Parathyroid adenoma (tissue), 2 donors: ENCODE results near the gene EWSR1.

Source experiments
- H2AFZ ChIP-seq: fragments of 300-600 bp; sonication (generic); one replicate; pipeline ENCODE4 v1.7.0; 2017; ENCODE audit warnings: antibody characterized with exemption, mild to moderate bottlenecking
- H3K27ac ChIP-seq: fragments of 300-600 bp; sonication (generic); one replicate; pipeline ENCODE4 v1.7.0; 2017
- H3K27me3 ChIP-seq: fragments of 300-600 bp; sonication (generic); one replicate; pipeline ENCODE4 v1.7.0; 2017; ENCODE audit warnings: low read length; ENCODE audit not compliant: control insufficient read depth, insufficient read depth
- H3K36me3 ChIP-seq: fragments of 300-600 bp; sonication (generic); one replicate; pipeline ENCODE4 v1.7.0; 2017; ENCODE audit warnings: low read length; ENCODE audit not compliant: control insufficient read depth, insufficient read depth
- H3K4me1 ChIP-seq: fragments of 300-600 bp; sonication (generic); one replicate; pipeline ENCODE4 v1.7.0; 2017; ENCODE audit warnings: control low read depth
- H3K4me2 ChIP-seq: fragments of 300-600 bp; sonication (generic); one replicate; pipeline ENCODE4 v1.7.0; 2017; ENCODE audit warnings: low read length
- H3K4me3 ChIP-seq: fragments of 300-600 bp; sonication (generic); one replicate; pipeline ENCODE4 v1.7.0; 2017; ENCODE audit warnings: low read depth, low read length
- H3K79me2 ChIP-seq: fragments of 300-600 bp; sonication (generic); one replicate; pipeline ENCODE4 v1.7.0; 2017; ENCODE audit warnings: control low read depth
- H3K9ac ChIP-seq: fragments of 300-600 bp; sonication (generic); one replicate; pipeline ENCODE4 v1.7.0; 2017; ENCODE audit warnings: mild to moderate bottlenecking
- H3K9me3 ChIP-seq: fragments of 300-600 bp; sonication (generic); one replicate; pipeline ENCODE4 v1.7.0; 2017; ENCODE audit warnings: low read length; ENCODE audit not compliant: control insufficient read depth
- TF ChIP-seq, protein P1 (sequence below): fragments of 300-600 bp; sonication (generic); IDR thresholded peaks from one replicate; pipeline ENCODE4 v1.7.0; 2017; ENCODE audit warnings: antibody characterized with exemption, mild to moderate bottlenecking
- donor health status: primary hyperparathyroidism.

The EWSR1 gene

DNA sequence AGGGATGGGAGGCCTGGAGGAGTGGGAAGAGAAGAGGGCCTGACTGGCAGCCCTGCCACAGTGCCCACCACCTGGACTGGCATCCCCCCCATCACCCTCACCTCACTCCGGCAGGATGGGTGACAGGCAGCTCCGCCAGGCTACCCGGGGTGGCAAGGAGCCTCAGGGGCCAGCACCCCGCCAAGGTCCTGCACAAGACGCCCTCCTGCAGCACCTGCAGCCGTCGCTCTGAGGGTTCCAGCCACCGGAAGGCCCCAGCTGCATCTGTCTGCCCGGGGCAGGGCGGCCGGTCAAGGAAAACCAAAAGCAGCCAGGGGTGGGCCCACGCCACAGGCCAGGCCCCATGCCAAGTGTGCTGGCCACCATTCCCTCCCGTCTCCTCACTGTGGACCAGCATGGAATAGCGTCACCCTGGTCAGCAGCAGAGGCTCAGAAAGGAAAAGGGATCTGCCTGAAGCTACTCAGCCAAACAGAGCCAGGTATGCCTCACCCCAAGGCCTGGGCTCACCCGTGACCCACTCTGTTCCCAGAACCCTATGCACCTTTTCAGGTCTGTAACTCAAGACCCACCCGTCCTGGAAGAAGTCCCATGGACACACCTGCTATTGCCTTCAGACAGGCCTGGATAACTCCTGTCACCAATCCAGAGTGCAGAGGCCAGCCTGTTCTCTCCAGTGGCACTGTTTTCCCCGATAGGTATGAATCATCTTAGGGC is 7.3 kb upstream of the EWSR1 start:
- Histone ChIP-seq H3K36me3 (no peaks in the 10 kb centered on the region), H3K4me1 (no peaks in the 10 kb centered on the region), H3K9me3 (no peaks in the 10 kb centered on the region), H2AFZ (no peak overlapping the region), H3K27me3 (no peaks in the 10 kb centered on the region), H3K79me2 (no peaks in the 10 kb centered on the region), H3K27ac (no peak overlapping the region), H3K4me3 (no peak overlapping the region), H3K9ac (no peak overlapping the region), H3K4me2 (no peak overlapping the region)
- TF ChIP-seq, protein P1, sequence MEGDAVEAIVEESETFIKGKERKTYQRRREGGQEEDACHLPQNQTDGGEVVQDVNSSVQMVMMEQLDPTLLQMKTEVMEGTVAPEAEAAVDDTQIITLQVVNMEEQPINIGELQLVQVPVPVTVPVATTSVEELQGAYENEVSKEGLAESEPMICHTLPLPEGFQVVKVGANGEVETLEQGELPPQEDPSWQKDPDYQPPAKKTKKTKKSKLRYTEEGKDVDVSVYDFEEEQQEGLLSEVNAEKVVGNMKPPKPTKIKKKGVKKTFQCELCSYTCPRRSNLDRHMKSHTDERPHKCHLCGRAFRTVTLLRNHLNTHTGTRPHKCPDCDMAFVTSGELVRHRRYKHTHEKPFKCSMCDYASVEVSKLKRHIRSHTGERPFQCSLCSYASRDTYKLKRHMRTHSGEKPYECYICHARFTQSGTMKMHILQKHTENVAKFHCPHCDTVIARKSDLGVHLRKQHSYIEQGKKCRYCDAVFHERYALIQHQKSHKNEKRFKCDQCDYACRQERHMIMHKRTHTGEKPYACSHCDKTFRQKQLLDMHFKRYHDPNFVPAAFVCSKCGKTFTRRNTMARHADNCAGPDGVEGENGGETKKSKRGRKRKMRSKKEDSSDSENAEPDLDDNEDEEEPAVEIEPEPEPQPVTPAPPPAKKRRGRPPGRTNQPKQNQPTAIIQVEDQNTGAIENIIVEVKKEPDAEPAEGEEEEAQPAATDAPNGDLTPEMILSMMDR = no peak

DNA sequence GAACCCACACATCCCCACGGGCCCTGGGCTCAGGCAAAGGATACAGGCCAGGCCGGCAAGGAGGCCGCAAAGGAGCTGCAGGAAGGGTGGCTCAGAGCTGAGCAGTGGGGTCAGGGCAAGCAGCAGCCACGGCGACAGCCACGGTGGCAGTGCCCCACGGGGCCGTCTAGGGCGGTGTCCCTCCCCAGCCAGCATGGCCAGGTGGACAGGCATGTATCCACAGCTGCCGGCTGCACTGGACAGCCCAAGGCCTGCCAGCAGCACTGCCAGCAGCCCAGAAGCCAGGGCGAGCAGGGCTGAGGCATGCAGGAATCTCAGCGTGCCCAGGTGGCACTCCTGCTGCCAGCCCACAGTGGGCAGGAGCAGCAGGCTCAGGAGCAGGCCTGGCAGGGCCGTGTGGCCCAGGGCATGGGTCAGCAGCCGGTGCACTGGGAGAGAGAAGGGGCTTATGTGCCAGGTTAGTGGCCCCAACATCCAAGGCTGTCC is 4.2 kb upstream of the EWSR1 start:
- Histone ChIP-seq H3K4me2 (no peak overlapping the region), H3K4me1 (peaks cover 5% of the 10 kb centered on the region), H3K9me3 (no peaks in the 10 kb centered on the region), H3K79me2 (peaks cover 6% of the 10 kb centered on the region), H3K4me3 (no peak overlapping the region), H2AFZ (no peak overlapping the region), H3K27me3 (no peaks in the 10 kb centered on the region), H3K36me3 (no peaks in the 10 kb centered on the region), H3K27ac (no peak overlapping the region), H3K9ac (no peak overlapping the region)
- TF ChIP-seq, protein P1 = no peak

DNA sequence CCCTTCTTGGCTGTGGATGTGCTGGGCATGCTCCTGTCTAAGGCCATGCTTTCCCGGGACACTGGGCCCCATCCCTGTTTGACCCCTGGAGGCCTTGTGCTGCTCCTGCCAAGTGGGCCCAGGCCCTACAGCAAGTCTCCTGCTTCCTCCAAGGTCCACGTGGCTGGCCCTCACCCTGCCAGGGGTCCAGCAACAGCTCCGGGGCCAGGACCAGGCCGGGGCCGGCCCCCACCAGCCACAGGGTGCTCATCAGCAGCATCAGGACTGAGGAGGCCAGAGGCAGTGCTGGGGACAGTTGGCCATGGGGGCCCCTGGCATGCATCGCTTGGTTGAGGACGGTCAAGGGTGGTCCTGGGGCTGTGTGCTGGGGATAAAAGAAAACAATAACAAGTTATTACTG is 2.8 kb upstream of the EWSR1 start:
- H3K9ac ChIP-seq = no peak overlapping the region
- TF ChIP-seq, protein P1 = no peak

DNA sequence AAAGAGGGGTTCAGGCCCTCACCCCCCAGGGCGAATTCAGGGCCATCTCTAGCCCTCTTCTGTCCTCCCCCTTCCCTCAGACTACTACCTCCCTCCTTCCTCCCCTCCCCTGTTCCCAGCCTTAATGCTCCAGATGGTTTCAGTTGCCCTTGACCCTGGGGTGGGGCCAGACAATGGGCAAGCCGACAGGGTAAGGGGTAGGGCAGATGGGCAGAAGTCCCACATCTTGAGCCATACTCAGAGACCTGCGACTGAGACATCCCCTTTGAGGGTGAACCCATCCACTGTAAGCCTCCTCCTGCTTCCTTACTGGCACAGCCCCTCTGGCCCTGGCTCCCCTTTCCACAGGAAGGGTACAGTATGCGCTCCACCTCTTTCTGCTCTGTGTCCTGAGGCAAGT is 2.1 kb upstream of the EWSR1 start:
- H3K36me3 ChIP-seq = no peaks in the 10 kb centered on the region
- H3K9me3 ChIP-seq = no peaks in the 10 kb centered on the region
- peaks cover 18% of the 10 kb centered on the region for H3K79me2 ChIP-seq
- no peak overlapping the region for H3K4me3 ChIP-seq
- TF ChIP-seq, protein P1 = no peak
- H3K4me2 ChIP-seq = no peak overlapping the region
- no peak overlapping the region for H2AFZ ChIP-seq
- peaks cover 5% of the 10 kb centered on the region for H3K4me1 ChIP-seq
- no peaks in the 10 kb centered on the region for H3K27me3 ChIP-seq
- no peak overlapping the region for H3K27ac ChIP-seq
- no peak overlapping the region for H3K9ac ChIP-seq

More for the DNA sequence above, 2.8 kb upstream of the EWSR1 start:
- Histone ChIP-seq H3K4me1 (peaks cover 5% of the 10 kb centered on the region), H3K79me2 (peaks cover 18% of the 10 kb centered on the region), H3K27ac (no peak overlapping the region), H3K36me3 (no peaks in the 10 kb centered on the region), H3K4me3 (no peak overlapping the region), H3K9me3 (no peaks in the 10 kb centered on the region), H3K27me3 (no peaks in the 10 kb centered on the region), H2AFZ (no peak overlapping the region), H3K4me2 (no peak overlapping the region)
